Measurements from ENCODE around the gene PRDM16.

The PRDM16 gene

GRCh38 chr1:3038571-3039181 is 30.3 kb upstream of the PRDM16 start:
- H3K27ac ChIP-seq (ENCODE audit: low read depth in 2 of 2, low read length in 2 of 2): no peak overlapping the region
- no peak overlapping the region for H3K4me3 ChIP-seq (ENCODE audit: low read length in 2 of 2)
- no peaks in the 10 kb centered on the region for H3K9me3 ChIP-seq (ENCODE audit: control insufficient read depth in 2 of 2, low read length in 2 of 2)
- H3K27me3 ChIP-seq (ENCODE audit: control insufficient read depth in 2 of 2, insufficient read depth in 2 of 2, low read length in 2 of 2): no peaks in the 10 kb centered on the region
- H3K9ac ChIP-seq (ENCODE audit: low read depth in 1 of 2, low read length in 2 of 2): no peak overlapping the region
- no peaks in the 10 kb centered on the region for H3K4me1 ChIP-seq (ENCODE audit: control insufficient read depth in 2 of 2, insufficient read depth in 2 of 2, low read length in 2 of 2)
- no peaks in the 10 kb centered on the region for H3K36me3 ChIP-seq (ENCODE audit: control insufficient read depth in 2 of 2, insufficient read depth in 2 of 2, low read length in 2 of 2)

- Histone ChIP-seq H3K27me3 (ENCODE audit: control insufficient read depth in 2 of 2, insufficient read depth in 2 of 2, low read length in 2 of 2) (no peaks in the 10 kb centered on the region), H3K9me3 (ENCODE audit: control insufficient read depth in 2 of 2, low read length in 2 of 2) (no peaks in the 10 kb centered on the region), H3K27ac (ENCODE audit: low read depth in 2 of 2, low read length in 2 of 2) (no peak overlapping the region), H3K4me1 (ENCODE audit: control insufficient read depth in 2 of 2, insufficient read depth in 2 of 2, low read length in 2 of 2) (no peaks in the 10 kb centered on the region), H3K36me3 (ENCODE audit: control insufficient read depth in 2 of 2, insufficient read depth in 2 of 2, low read length in 2 of 2) (no peaks in the 10 kb centered on the region), H3K4me3 (ENCODE audit: low read length in 2 of 2) (no peak overlapping the region), H3K9ac (ENCODE audit: low read depth in 1 of 2, low read length in 2 of 2) (no peak overlapping the region)
Measured at GRCh38 chr1:3040004-3040403, 29.0 kb upstream of the PRDM16 start.

- no peaks in the 10 kb centered on the region for H3K27me3 ChIP-seq (ENCODE audit: control insufficient read depth in 2 of 2, insufficient read depth in 2 of 2, low read length in 2 of 2)
- H3K27ac ChIP-seq (ENCODE audit: low read depth in 2 of 2, low read length in 2 of 2): no peak overlapping the region
- no peak overlapping the region for H3K4me3 ChIP-seq (ENCODE audit: low read length in 2 of 2)
- no peaks in the 10 kb centered on the region for H3K9me3 ChIP-seq (ENCODE audit: control insufficient read depth in 2 of 2, low read length in 2 of 2)
- H3K4me1 ChIP-seq (ENCODE audit: control insufficient read depth in 2 of 2, insufficient read depth in 2 of 2, low read length in 2 of 2): no peaks in the 10 kb centered on the region
- H3K9ac ChIP-seq (ENCODE audit: low read depth in 1 of 2, low read length in 2 of 2): no peak overlapping the region
- H3K36me3 ChIP-seq (ENCODE audit: control insufficient read depth in 2 of 2, insufficient read depth in 2 of 2, low read length in 2 of 2): no peaks in the 10 kb centered on the region
Measured at GRCh38 chr1:3042481-3042880, 26.5 kb upstream of the PRDM16 start.

- H3K27ac ChIP-seq (ENCODE audit: low read depth in 2 of 2, low read length in 2 of 2): no peak overlapping the region
Measured at GRCh38 chr1:3049164-3049563, 19.8 kb upstream of the PRDM16 start.

GRCh38 chr1:3049905-3050304 is 19.1 kb upstream of the PRDM16 start:
- Histone ChIP-seq H3K9ac (ENCODE audit: low read depth in 1 of 2, low read length in 2 of 2) (no peak overlapping the region), H3K27ac (ENCODE audit: low read depth in 2 of 2, low read length in 2 of 2) (no peak overlapping the region), H3K27me3 (ENCODE audit: control insufficient read depth in 2 of 2, insufficient read depth in 2 of 2, low read length in 2 of 2) (peaks cover 0 to 3% of the 10 kb centered on the region in 2 donors), H3K4me1 (ENCODE audit: control insufficient read depth in 2 of 2, insufficient read depth in 2 of 2, low read length in 2 of 2) (no peaks in the 10 kb centered on the region), H3K4me3 (ENCODE audit: low read length in 2 of 2) (no peak overlapping the region), H3K36me3 (ENCODE audit: control insufficient read depth in 2 of 2, insufficient read depth in 2 of 2, low read length in 2 of 2) (no peaks in the 10 kb centered on the region), H3K9me3 (ENCODE audit: control insufficient read depth in 2 of 2, low read length in 2 of 2) (no peaks in the 10 kb centered on the region)

More at GRCh38 chr1:3049164-3049563, 19.8 kb upstream of the PRDM16 start:
- no peaks in the 10 kb centered on the region for H3K9me3 ChIP-seq (ENCODE audit: control insufficient read depth in 2 of 2, low read length in 2 of 2)
- no peak overlapping the region for H3K4me3 ChIP-seq (ENCODE audit: low read length in 2 of 2)
- peaks cover 0 to 3% of the 10 kb centered on the region in 2 donors for H3K27me3 ChIP-seq (ENCODE audit: control insufficient read depth in 2 of 2, insufficient read depth in 2 of 2, low read length in 2 of 2)
- H3K9ac ChIP-seq (ENCODE audit: low read depth in 1 of 2, low read length in 2 of 2): no peak overlapping the region
- no peaks in the 10 kb centered on the region for H3K36me3 ChIP-seq (ENCODE audit: control insufficient read depth in 2 of 2, insufficient read depth in 2 of 2, low read length in 2 of 2)
- H3K4me1 ChIP-seq (ENCODE audit: control insufficient read depth in 2 of 2, insufficient read depth in 2 of 2, low read length in 2 of 2): no peaks in the 10 kb centered on the region

GRCh38 chr1:3050603-3051002 is 18.4 kb upstream of the PRDM16 start:
- Histone ChIP-seq H3K27ac (ENCODE audit: low read depth in 2 of 2, low read length in 2 of 2) (no peak overlapping the region), H3K9ac (ENCODE audit: low read depth in 1 of 2, low read length in 2 of 2) (no peak overlapping the region), H3K27me3 (ENCODE audit: control insufficient read depth in 2 of 2, insufficient read depth in 2 of 2, low read length in 2 of 2) (peaks cover 0 to 3% of the 10 kb centered on the region in 2 donors), H3K4me1 (ENCODE audit: control insufficient read depth in 2 of 2, insufficient read depth in 2 of 2, low read length in 2 of 2) (no peaks in the 10 kb centered on the region), H3K36me3 (ENCODE audit: control insufficient read depth in 2 of 2, insufficient read depth in 2 of 2, low read length in 2 of 2) (no peaks in the 10 kb centered on the region), H3K4me3 (ENCODE audit: low read length in 2 of 2) (no peak overlapping the region), H3K9me3 (ENCODE audit: control insufficient read depth in 2 of 2, low read length in 2 of 2) (no peaks in the 10 kb centered on the region)

- Histone ChIP-seq H3K36me3 (ENCODE audit: control insufficient read depth in 2 of 2, insufficient read depth in 2 of 2, low read length in 2 of 2) (no peaks in the 10 kb centered on the region), H3K9ac (ENCODE audit: low read depth in 1 of 2, low read length in 2 of 2) (no peak overlapping the region), H3K4me1 (ENCODE audit: control insufficient read depth in 2 of 2, insufficient read depth in 2 of 2, low read length in 2 of 2) (no peaks in the 10 kb centered on the region), H3K27ac (ENCODE audit: low read depth in 2 of 2, low read length in 2 of 2) (no peak overlapping the region), H3K27me3 (ENCODE audit: control insufficient read depth in 2 of 2, insufficient read depth in 2 of 2, low read length in 2 of 2) (peaks cover 0 to 3% of the 10 kb centered on the region in 2 donors), H3K9me3 (ENCODE audit: control insufficient read depth in 2 of 2, low read length in 2 of 2) (no peaks in the 10 kb centered on the region), H3K4me3 (ENCODE audit: low read length in 2 of 2) (no peak overlapping the region)
Measured at GRCh38 chr1:3051270-3052268, 17.4 kb upstream of the PRDM16 start.

GRCh38 chr1:3052501-3052900 is 16.5 kb upstream of the PRDM16 start:
- peaks cover 0 to 3% of the 10 kb centered on the region in 2 donors for H3K27me3 ChIP-seq (ENCODE audit: control insufficient read depth in 2 of 2, insufficient read depth in 2 of 2, low read length in 2 of 2)
- no peak overlapping the region for H3K4me3 ChIP-seq (ENCODE audit: low read length in 2 of 2)
- H3K9ac ChIP-seq (ENCODE audit: low read depth in 1 of 2, low read length in 2 of 2): no peak overlapping the region
- no peaks in the 10 kb centered on the region for H3K9me3 ChIP-seq (ENCODE audit: control insufficient read depth in 2 of 2, low read length in 2 of 2)
- no peak overlapping the region for H3K27ac ChIP-seq (ENCODE audit: low read depth in 2 of 2, low read length in 2 of 2)
- no peaks in the 10 kb centered on the region for H3K4me1 ChIP-seq (ENCODE audit: control insufficient read depth in 2 of 2, insufficient read depth in 2 of 2, low read length in 2 of 2)
- no peaks in the 10 kb centered on the region for H3K36me3 ChIP-seq (ENCODE audit: control insufficient read depth in 2 of 2, insufficient read depth in 2 of 2, low read length in 2 of 2)

GRCh38 chr1:3053366-3053980 is 15.5 kb upstream of the PRDM16 start:
- Histone ChIP-seq H3K4me3 (ENCODE audit: low read length in 2 of 2) (no peak overlapping the region), H3K27ac (ENCODE audit: low read depth in 2 of 2, low read length in 2 of 2) (no peak overlapping the region), H3K9ac (ENCODE audit: low read depth in 1 of 2, low read length in 2 of 2) (no peak overlapping the region), H3K4me1 (ENCODE audit: control insufficient read depth in 2 of 2, insufficient read depth in 2 of 2, low read length in 2 of 2) (no peaks in the 10 kb centered on the region), H3K27me3 (ENCODE audit: control insufficient read depth in 2 of 2, insufficient read depth in 2 of 2, low read length in 2 of 2) (peaks cover 1 to 5% of the 10 kb centered on the region in 2 donors), H3K9me3 (ENCODE audit: control insufficient read depth in 2 of 2, low read length in 2 of 2) (no peaks in the 10 kb centered on the region), H3K36me3 (ENCODE audit: control insufficient read depth in 2 of 2, insufficient read depth in 2 of 2, low read length in 2 of 2) (no peaks in the 10 kb centered on the region)

GRCh38 chr1:3053986-3054385 is 15.0 kb upstream of the PRDM16 start:
- Histone ChIP-seq H3K4me3 (ENCODE audit: low read length in 2 of 2) (no peak overlapping the region), H3K9me3 (ENCODE audit: control insufficient read depth in 2 of 2, low read length in 2 of 2) (no peaks in the 10 kb centered on the region), H3K4me1 (ENCODE audit: control insufficient read depth in 2 of 2, insufficient read depth in 2 of 2, low read length in 2 of 2) (no peaks in the 10 kb centered on the region), H3K27ac (ENCODE audit: low read depth in 2 of 2, low read length in 2 of 2) (no peak overlapping the region), H3K27me3 (ENCODE audit: control insufficient read depth in 2 of 2, insufficient read depth in 2 of 2, low read length in 2 of 2) (peaks cover 5 to 6% of the 10 kb centered on the region in 2 donors), H3K36me3 (ENCODE audit: control insufficient read depth in 2 of 2, insufficient read depth in 2 of 2, low read length in 2 of 2) (no peaks in the 10 kb centered on the region), H3K9ac (ENCODE audit: low read depth in 1 of 2, low read length in 2 of 2) (no peak overlapping the region)

Data from mucosa of rectum (tissue), 2 donors.